ENCODE data around the gene CALCR.

CALCR gene

GRCh38 chr7:93453262-93453661 lies 121.3 kb downstream of the CALCR start:
- DNase-seq (ENCODE audit: low read depth in 2 of 2, low spot score in 1 of 2) = no peak

GRCh38 chr7:93448176-93448575 lies 126.3 kb downstream of the CALCR start:
- no peak for DNase-seq (ENCODE audit: low read depth in 2 of 2, low spot score in 1 of 2)

DNA sequence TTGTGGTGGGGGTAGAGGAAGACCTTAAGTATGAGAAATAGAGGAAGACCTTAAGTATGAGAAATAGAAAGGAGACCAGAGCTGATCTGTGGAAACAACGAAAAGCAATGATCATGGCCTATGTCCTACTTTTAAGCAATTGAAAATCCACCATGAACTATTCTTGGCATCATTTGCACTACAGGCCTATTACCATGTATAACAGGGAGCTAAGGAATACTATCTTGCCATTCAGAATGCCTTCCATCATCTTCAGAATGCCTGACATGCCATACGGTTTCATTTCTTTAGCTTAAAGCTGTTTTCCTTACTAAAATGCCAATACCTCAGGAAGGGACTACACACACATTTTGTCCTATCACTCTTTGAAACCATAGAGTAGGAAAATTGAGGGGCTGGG lies 127.0 kb downstream of the CALCR start:
- DNase-seq (ENCODE audit: low read depth in 2 of 2, low spot score in 1 of 2) = no peak

DNA sequence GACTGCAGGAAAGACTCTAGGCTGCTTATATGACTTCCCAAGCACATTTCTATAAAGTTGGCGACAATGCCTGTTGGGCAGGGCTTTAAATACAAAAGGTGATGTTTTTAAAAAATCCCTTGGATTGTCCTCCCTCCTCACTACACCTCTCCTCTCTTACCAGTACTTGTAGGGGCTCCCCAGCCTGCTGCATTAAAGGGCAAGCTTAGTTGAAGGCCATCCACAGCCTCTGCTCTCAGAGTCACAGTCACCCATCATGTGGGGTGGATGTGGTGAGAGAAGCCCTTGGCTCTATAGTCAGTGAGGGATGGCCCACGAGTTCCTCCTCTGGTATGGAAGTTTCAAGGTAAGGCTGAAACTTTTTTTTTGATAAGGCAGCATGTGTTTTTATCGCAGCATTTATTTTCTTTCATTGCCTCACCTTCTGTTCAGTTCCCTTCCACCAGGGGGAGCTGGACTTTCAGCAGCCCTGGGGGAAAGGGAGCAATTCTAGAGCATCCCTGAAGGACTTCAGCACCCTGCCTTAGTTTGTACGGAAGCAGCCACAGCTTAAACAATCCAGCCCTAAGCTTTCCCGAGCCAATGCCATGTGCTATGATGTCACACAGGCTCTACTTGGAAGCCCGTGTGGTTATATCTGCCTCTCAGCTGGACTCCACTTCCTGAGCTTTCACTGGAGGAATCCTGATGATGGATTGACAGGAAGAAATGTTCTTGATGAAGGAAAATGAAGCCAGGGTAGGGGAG lies 131.9 kb downstream of the CALCR start:
- DNase-seq (ENCODE audit: low read depth in 2 of 2, low spot score in 1 of 2) = no peak

DNA sequence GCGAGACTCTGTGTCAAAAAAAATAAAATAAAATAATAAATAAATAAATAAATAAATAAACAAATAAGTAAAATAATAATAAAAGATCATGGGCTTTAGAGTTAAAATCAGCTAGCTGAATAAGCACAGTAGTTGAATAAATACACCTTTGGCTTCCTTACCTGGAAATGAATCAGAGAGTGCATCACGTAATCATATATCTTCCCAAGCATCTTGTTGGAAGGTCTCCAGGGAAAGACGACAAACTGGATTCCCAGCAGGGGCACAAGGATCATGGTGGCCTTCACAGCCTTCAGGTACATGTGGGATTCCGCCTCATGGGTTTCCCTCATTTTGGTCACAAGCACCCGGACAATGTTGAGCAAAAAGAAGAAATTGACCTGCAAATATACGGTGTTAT lies 138.7 kb downstream of the CALCR start:
- DNase-seq (ENCODE audit: low read depth in 2 of 2, low spot score in 1 of 2) = no peak

DNA sequence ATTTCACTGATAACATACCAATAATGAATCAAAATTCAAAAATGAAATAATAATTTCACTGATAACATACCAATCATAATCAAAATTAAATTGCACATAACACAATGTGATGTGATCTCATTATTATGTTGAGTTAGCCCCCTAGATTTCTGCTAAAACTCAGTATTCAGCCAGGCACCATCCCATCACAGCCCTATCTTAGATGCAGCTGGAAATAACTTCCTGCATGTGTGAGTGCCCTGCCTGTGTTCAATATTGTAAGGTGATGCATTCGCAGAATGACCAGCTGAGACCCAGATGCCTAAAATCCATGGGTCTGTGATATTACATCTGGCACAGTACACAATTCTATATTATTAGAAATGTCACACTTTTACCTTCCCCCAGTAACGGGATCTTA lies 142.4 kb downstream of the CALCR start:
- DNase-seq (ENCODE audit: low read depth in 2 of 2, low spot score in 1 of 2) = no peak

DNA sequence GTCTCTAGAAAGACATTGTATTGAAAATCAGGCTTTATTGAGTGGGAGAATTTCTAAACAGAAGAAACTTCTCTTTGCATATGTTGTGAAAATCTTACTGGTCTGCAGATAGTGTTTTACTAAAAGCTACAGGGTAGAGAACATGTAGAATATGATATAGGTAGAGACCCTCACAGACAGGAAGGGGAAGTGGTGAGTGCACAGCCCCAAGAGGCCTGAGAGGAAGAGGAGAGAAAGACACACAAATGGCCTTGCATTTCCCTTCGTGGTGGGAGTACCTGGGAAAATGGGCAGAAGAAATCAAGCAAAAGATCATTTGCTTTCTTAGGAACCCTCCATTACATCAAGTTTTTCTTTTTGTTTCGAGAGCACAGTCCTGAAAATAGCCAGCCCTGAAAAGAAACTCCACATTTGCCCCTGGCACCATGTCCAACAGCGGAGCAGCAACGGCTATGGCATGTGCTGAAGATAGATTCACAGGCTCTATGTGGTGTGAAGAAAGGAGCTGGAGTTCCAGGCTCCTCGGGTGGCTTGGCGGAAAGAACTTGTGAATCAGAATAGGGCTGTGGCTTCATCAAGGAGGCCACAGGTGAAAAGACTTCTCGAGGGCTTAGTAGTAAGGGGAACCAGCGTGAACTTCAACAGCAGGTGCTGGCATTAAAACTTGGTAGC lies 143.5 kb downstream of the CALCR start:
- DNase-seq (ENCODE audit: low read depth in 2 of 2, low spot score in 1 of 2) = no peak

DNA sequence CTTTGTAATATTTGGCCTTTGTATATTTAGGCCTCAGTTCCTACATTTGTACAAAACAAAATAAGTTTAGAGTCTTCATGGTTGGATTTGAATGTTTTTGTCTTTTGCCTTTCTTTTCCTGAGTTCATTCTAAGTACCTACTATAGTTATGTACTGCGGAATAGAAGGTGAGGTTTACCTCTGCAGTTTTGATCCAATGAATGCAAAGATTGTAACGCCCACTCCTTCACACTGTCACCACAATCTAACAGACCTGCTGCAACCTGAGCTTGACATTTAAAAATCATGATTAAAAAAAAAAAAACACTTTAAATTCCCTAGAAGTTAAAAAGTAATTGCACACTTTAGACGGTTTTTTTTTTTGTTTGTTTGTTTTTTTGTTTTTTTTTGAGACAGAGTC lies 145.0 kb downstream of the CALCR start:
- DNase-seq (ENCODE audit: low read depth in 2 of 2, low spot score in 1 of 2) = no peak

GRCh38 chr7:93427107-93427506 lies 147.4 kb downstream of the CALCR start:
- no peak for DNase-seq (ENCODE audit: low read depth in 2 of 2, low spot score in 1 of 2)

DNA sequence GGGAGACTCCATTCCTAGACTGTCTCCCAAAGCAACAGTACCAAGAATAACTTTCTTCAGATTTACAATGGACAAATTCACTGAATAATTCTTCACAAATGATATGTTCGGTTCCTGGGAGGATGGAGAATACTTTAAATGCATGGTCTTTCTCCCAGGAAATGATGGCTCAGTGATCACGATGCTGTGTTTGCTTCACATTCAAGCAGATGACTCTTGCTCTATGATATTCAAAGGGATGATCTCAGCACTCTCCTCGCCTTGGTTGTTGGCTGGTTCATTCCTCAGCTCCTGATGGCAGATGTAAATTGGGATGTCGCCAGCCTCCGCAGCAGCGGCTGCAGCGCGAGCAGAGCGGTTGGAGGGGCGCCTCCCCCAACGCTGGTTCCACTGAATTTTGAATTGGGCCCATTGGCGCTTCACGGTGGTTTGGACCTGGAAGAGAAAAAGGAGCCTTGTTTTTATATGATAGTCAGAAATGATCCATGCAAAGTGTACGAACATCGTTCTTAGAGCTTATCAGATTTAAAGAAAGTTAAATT lies 148.3 kb downstream of the CALCR start:
- DNase-seq (ENCODE audit: low read depth in 2 of 2, low spot score in 1 of 2) = no peak

DNA sequence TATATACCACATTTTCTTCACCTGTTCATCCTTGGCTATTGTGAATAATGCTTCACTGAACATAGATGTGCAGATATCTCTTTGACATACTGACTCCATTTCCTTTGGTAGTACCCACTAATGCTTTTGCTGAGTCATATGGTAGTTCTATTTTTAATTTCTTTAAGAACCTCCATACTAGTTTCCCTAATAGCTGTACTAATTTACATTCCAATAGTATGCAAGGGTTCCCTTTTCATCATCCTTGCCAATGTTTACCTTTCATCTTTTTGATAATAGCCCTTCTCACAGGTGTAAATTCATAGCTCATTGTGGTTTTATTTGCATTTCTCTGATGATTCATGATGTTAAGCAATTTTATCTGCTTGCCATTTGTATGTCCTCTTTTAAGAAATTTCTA lies 159.9 kb downstream of the CALCR start:
- no peak for DNase-seq (ENCODE audit: low read depth in 2 of 2, low spot score in 1 of 2)

DNA sequence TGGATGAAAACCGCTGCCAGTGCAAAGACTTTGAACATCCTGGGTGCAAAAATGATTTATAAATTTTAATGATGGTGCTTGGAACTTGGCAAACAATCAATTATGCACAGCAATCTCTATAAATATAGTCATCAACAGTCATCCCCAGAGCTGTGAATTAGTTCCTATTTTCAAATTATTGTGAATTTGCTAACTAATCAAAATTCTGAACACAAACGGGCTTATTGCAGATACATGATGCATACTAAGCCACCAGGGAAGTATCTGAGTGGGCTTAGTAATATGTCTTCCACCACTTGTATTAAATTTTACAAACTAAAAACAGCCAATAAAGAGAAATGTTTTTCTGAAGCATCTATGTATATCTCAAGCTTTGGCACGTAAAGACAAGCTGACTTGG lies 165.2 kb downstream of the CALCR start:
- DNase-seq (ENCODE audit: low read depth in 2 of 2, low spot score in 1 of 2) = no peak

DNA sequence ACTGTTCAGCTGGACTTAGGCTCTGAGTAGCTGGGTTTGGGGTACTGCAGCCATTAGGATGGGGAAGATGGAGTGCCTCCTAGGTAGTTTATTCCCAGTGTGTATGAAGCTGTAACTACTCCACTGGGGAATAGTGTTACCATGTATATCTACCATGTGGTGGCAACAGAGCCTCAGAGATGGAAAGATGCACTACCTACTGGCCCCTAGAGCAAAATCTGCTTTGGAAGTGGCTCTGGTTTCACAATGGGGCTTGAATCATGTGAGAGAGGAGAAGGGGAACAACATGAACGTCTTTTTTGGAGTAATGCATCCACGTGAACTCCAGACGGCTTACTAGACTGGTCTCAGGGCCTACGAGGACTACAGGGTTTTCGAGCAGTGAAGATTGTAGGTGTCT lies 167.3 kb downstream of the CALCR start:
- DNase-seq (ENCODE audit: low read depth in 2 of 2, low spot score in 1 of 2) = no peak

DNA sequence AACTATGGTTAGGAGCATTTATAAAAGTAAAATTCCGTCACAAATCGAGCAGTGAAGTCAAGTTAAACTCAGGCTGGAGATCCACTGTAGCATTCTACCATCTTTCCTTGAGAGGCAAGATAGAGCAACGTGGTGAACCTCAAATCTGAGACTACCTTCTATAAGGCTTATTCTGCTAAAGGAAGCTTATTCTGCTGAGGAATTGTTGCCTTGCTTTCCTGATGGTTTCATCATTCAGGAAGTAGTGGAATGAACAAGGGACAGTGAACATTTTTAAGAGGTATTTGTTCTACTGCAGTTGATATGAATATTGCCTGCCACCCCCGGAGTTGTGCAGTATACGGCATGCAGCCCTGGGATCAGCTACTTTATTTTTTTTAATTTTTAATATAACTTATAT lies 171.6 kb downstream of the CALCR start:
- DNase-seq (ENCODE audit: low read depth in 2 of 2, low spot score in 1 of 2) = no peak

GRCh38 chr7:93399642-93400041 lies 174.9 kb downstream of the CALCR start:
- DNase-seq (ENCODE audit: low read depth in 2 of 2, low spot score in 1 of 2) = no peak

GRCh38 chr7:93392984-93393383 lies 181.5 kb downstream of the CALCR start:
- DNase-seq (ENCODE audit: low read depth in 2 of 2, low spot score in 1 of 2) = no peak

DNA sequence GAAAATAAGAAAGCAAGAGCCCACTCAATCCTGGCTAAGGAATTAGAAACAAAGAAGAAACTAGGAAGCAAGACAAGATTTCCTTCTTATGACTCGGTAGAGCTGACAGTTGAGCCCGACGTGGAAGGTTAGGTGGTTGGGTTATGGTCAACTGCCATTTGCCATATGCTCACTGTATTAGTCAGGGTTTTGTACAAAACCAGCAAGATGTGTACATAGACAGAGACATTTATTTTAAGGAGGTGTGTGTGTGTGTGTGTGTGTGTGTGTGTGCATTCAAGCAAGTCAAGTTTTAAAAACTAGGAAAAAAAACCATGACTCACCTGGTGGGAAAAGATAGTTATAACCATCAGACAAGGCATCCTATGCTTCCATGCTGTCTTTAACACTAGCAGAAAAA lies 183.9 kb downstream of the CALCR start:
- DNase-seq (ENCODE audit: low read depth in 2 of 2, low spot score in 1 of 2) = no peak

DNA sequence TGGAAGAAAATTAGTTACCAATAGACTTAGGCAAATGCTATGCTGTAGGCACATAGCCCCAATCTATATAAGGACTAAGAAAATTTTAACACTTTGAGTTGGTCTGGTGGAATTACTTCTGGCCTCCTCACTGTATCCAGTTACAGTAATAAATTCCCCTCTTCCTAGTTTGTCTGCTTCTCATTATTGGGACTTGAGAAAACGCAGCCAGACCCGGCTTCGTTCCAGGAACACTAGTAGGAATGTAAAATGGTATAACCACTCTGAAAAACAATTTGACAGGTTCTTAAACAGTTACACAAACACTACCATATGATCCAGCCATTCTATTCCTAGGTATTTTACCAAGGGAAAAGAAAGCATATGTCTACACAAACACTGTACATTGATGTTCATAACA lies 192.2 kb downstream of the CALCR start:
- no peak for DNase-seq (ENCODE audit: low read depth in 2 of 2, low spot score in 1 of 2)

- DNase-seq (ENCODE audit: low read depth in 2 of 2, low spot score in 1 of 2) = no peak
These were observed 196.3 kb downstream of the CALCR start for GRCh38 chr7:93378131-93378760.

GRCh38 chr7:93375603-93376002 lies 198.9 kb downstream of the CALCR start:
- DNase-seq (ENCODE audit: low read depth in 2 of 2, low spot score in 1 of 2) = no peak
